ENCODE measurements around the gene SBK2.
"Not testable (repeated sequence)": the region's sequence is repeated elsewhere in the genome, so short reads cannot be mapped to it uniquely, and the experiment has no call there.

The SBK2 gene

DNA sequence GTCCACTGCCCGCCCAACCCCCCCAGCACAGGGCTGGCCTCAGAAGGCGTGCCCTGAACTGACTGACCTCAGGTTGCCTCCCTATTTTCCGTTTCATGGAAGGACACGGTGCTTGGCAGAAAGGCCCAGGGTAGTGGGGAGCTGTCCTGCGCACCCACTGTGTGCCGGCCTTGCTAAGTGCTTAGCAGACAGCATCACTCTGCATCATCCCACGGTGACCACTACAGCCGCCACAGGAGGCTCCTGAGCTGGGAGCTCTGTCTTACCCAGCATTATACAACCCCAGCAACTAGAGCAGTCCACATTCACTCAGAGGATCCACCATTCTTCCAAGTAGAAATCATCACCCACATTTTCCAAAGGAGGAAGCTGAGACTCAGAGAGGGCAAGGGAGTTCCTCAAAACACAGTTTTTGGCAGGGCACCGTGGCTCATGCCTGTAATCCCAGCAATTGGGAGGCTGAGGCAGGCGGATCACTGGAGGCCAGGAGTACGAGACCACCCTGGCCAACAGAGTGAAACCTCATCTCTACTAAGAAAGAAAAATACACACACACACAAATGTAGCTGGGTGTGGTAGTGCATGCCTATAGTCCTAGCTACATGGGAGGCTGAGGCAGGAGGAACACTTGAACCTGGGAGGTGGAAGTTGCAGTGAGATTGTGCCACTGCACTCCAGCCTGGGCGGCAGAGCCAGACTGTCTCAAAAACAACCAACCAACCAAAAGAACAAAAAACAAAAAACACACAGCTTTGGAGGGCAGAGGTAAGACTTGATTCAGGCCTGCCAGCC lies 1.6 kb downstream of the SBK2 start:
- Histone ChIP-seq H2AK5ac (ENCODE audit: low read depth, low read length) (peak overlapping the region; percentile 99), H3K23ac (ENCODE audit: low read depth, low read length, poor library complexity) (peak overlapping the region; percentile 85), H2BK120ac (ENCODE audit: low read depth, low read length) (peak overlapping the region; percentile 91), H2BK15ac (ENCODE audit: low read length) (peak overlapping the region; percentile 100), H3K27ac (replicated peaks; ENCODE audit: low read length) (no peak overlapping the region), H3K27me3 (ENCODE audit: control insufficient read depth in 3 of 3, insufficient read depth in 3 of 3, low read depth in 1 of 3, low read length in 3 of 3) (no peaks in the 10 kb centered on the region), H3K9ac (ENCODE audit: low read depth, low read length, poor library complexity) (no peak overlapping the region), H3K4me1 (ENCODE audit: control insufficient read depth in 2 of 2, insufficient read depth in 1 of 2, low read depth in 1 of 2, low read length in 2 of 2) (peaks cover 14 to 18% of the 10 kb centered on the region in 2 donors), H3K9me3 (replicated peaks in 1 of 2; ENCODE audit: control insufficient read depth in 2 of 2, insufficient read depth in 1 of 2, low read depth in 1 of 2, low read length in 2 of 2) (peaks cover 0 to 3% of the 10 kb centered on the region in 2 donors), H2AFZ (ENCODE audit: low read length) (peak overlapping the region; percentile 11), H3K4me3 (ENCODE audit: low read length in 2 of 2) (no peak overlapping the region), H3K4ac (ENCODE audit: low read length) (peak overlapping the region; percentile 38), H3K18ac (ENCODE audit: low read length) (no peak overlapping the region), H3K36me3 (replicated peaks in 1 of 2; ENCODE audit: control insufficient read depth in 2 of 2, insufficient read depth in 2 of 2, low read length in 2 of 2) (no peaks in the 10 kb centered on the region), H3K14ac (ENCODE audit: low read length) (peak overlapping the region; percentile 89), H4K8ac (ENCODE audit: low read depth, low read length) (peak overlapping the region; percentile 82), H3K79me1 (ENCODE audit: low read depth, low read length) (peaks cover 2% of the 10 kb centered on the region), H4K91ac (ENCODE audit: low read depth, low read length, poor library complexity) (peak overlapping the region; percentile 11), H3K4me2 (ENCODE audit: insufficient read depth, low read length, poor library complexity, severe bottlenecking) (no peak overlapping the region), H2BK5ac (ENCODE audit: low read length) (peak overlapping the region; percentile 82), H2BK12ac (ENCODE audit: low read length) (peak overlapping the region; percentile 7)
- no peak for DNase-seq (ENCODE audit: low spot score)
- WGBS, 2 donors (ENCODE audit: extremely low coverage in 2 of 2, insufficient read length in 2 of 2, insufficient replicate concordance in 1 of 2) = no CpG with 5 or more reads among the region's 12 CpGs

DNA sequence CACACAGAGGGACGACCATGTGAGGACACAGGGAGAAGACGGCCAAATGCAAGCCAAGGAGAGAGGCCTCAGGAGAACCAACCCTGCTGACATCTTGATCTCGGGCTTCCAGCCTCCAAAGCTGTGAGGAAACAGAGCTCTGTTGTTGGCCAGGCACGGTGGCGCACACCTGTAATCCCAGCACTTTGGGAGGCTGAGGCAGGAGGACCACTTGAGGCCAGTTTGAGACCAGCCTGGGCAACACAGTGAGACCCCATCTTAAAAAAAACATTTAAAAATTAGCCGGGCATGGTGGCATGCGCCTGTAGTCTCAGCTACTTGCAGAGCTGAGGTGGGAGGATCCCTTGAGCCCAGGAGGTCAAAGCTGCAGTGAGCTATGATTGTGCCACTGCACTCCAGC lies 2.7 kb downstream of the SBK2 start:
- H2BK5ac ChIP-seq (ENCODE audit: low read length); H3K9ac ChIP-seq (ENCODE audit: low read depth, low read length, poor library complexity); H3K9me3 ChIP-seq (replicated peaks in 1 of 2; ENCODE audit: control insufficient read depth in 2 of 2, insufficient read depth in 1 of 2, low read depth in 1 of 2, low read length in 2 of 2); H4K8ac ChIP-seq (ENCODE audit: low read depth, low read length); H3K27ac ChIP-seq (replicated peaks; ENCODE audit: low read length); H3K4ac ChIP-seq (ENCODE audit: low read length); H3K14ac ChIP-seq (ENCODE audit: low read length); H2AK5ac ChIP-seq (ENCODE audit: low read depth, low read length); H3K79me1 ChIP-seq (ENCODE audit: low read depth, low read length); H3K18ac ChIP-seq (ENCODE audit: low read length); H2AFZ ChIP-seq (ENCODE audit: low read length); H3K36me3 ChIP-seq (replicated peaks in 1 of 2; ENCODE audit: control insufficient read depth in 2 of 2, insufficient read depth in 2 of 2, low read length in 2 of 2); H4K91ac ChIP-seq (ENCODE audit: low read depth, low read length, poor library complexity); DNase-seq (ENCODE audit: low spot score); H3K23ac ChIP-seq (ENCODE audit: low read depth, low read length, poor library complexity); H3K4me2 ChIP-seq (ENCODE audit: insufficient read depth, low read length, poor library complexity, severe bottlenecking); H2BK120ac ChIP-seq (ENCODE audit: low read depth, low read length); H3K27me3 ChIP-seq (ENCODE audit: control insufficient read depth in 3 of 3, insufficient read depth in 3 of 3, low read depth in 1 of 3, low read length in 3 of 3); H2BK15ac ChIP-seq (ENCODE audit: low read length); H2BK12ac ChIP-seq (ENCODE audit: low read length): not testable (repeated sequence)
- Histone ChIP-seq H3K4me3 (ENCODE audit: low read length in 2 of 2) (peak overlapping the region in 1 of 2 donors; percentile 38), H3K4me1 (ENCODE audit: control insufficient read depth in 2 of 2, insufficient read depth in 1 of 2, low read depth in 1 of 2, low read length in 2 of 2) (peaks cover 14 to 18% of the 10 kb centered on the region in 2 donors)
- no CpG with 5 or more reads among the region's 7 CpGs for WGBS, 2 donors (ENCODE audit: extremely low coverage in 2 of 2, insufficient read length in 2 of 2, insufficient replicate concordance in 1 of 2)

DNA sequence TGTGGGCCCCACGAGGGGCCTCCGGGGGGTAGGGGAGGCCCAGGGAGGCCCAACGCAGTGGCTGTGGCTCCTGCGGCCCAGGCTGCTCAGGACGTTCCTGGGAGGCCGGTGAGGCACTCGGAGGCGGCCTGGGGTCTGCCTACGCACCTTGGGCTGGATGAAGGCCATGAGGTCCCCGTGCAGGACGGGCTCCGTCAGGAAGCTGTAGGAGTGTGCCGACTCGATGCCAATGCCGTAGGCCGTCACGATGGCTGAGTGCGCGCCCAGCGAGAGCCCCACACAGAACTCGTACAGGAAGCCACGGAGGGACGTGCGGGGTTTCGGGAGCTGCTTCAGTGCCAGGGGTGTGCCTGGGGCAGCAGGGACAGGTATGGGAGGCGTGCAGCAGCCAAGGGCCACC lies 5.9 kb downstream of the SBK2 start:
- Histone ChIP-seq H2BK5ac (ENCODE audit: low read length) (no peak overlapping the region), H2AK5ac (ENCODE audit: low read depth, low read length) (no peak overlapping the region), H2BK15ac (ENCODE audit: low read length) (peak overlapping the region; percentile 91), H3K9ac (ENCODE audit: low read depth, low read length, poor library complexity) (peak overlapping the region; percentile 40), H3K36me3 (replicated peaks in 1 of 2; ENCODE audit: control insufficient read depth in 2 of 2, insufficient read depth in 2 of 2, low read length in 2 of 2) (peaks cover 0 to 4% of the 10 kb centered on the region in 2 donors), H3K79me1 (ENCODE audit: low read depth, low read length) (peaks cover 2% of the 10 kb centered on the region), H3K27ac (replicated peaks; ENCODE audit: low read length) (no peak overlapping the region), H2AFZ (ENCODE audit: low read length) (peak overlapping the region; percentile 42), H3K9me3 (replicated peaks in 1 of 2; ENCODE audit: control insufficient read depth in 2 of 2, insufficient read depth in 1 of 2, low read depth in 1 of 2, low read length in 2 of 2) (peaks cover 0 to 14% of the 10 kb centered on the region in 2 donors), H3K4ac (ENCODE audit: low read length) (peak overlapping the region; percentile 61), H3K4me1 (ENCODE audit: control insufficient read depth in 2 of 2, insufficient read depth in 1 of 2, low read depth in 1 of 2, low read length in 2 of 2) (peaks cover 16 to 17% of the 10 kb centered on the region in 2 donors), H3K27me3 (ENCODE audit: control insufficient read depth in 3 of 3, insufficient read depth in 3 of 3, low read depth in 1 of 3, low read length in 3 of 3) (no peaks in the 10 kb centered on the region), H3K23ac (ENCODE audit: low read depth, low read length, poor library complexity) (peak overlapping the region; percentile 63), H4K8ac (ENCODE audit: low read depth, low read length) (no peak overlapping the region), H3K14ac (ENCODE audit: low read length) (peak overlapping the region; percentile 65), H3K18ac (ENCODE audit: low read length) (peak overlapping the region; percentile 55), H3K4me3 (ENCODE audit: low read length in 2 of 2) (no peak overlapping the region), H2BK120ac (ENCODE audit: low read depth, low read length) (peak overlapping the region; percentile 40), H4K91ac (ENCODE audit: low read depth, low read length, poor library complexity) (peak overlapping the region; percentile 90), H3K4me2 (ENCODE audit: insufficient read depth, low read length, poor library complexity, severe bottlenecking) (no peak overlapping the region), H2BK12ac (ENCODE audit: low read length) (peak overlapping the region; percentile 88)
- DNase-seq (ENCODE audit: low spot score) = no peak
- WGBS, 2 donors (ENCODE audit: extremely low coverage in 2 of 2, insufficient read length in 2 of 2, insufficient replicate concordance in 1 of 2) = no CpG with 5 or more reads among the region's 26 CpGs

DNA sequence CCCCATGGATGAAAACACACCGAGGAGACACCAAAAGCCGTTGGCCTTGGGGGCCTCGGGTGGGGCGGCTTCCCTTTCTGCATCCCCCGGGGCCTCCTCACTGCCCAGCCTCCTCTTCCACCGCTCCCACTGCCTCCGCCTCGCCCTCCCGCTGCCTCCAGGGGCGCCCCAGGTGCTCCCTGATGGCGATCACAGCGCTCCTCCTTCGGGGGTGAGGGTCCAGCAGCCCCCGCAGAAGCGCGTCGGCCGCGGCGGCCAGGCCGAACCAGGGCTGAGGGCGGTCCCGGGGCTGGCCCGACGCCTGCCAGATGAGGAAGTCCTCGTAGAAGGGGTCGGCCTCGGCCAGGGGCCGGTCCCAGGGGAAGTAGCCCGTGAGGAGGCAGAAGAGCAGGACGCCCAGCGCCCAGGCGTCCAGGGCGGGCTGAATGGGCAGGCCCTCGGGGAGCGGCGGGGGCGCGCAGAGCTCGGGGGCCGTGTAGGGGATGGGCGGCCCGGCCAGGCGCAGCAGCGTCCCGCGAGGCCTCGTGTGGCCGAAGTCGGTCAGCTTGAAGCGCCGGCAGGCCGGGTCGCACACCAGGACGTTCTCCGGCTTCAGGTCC lies 7.2 kb downstream of the SBK2 start:
- no CpG with 5 or more reads among the region's 56 CpGs for WGBS, 2 donors (ENCODE audit: extremely low coverage in 2 of 2, insufficient read length in 2 of 2, insufficient replicate concordance in 1 of 2)
- H2BK5ac ChIP-seq (ENCODE audit: low read length) = no peak overlapping the region
- peaks cover 0 to 14% of the 10 kb centered on the region in 2 donors for H3K9me3 ChIP-seq (replicated peaks in 1 of 2; ENCODE audit: control insufficient read depth in 2 of 2, insufficient read depth in 1 of 2, low read depth in 1 of 2, low read length in 2 of 2)
- no peak for DNase-seq (ENCODE audit: low spot score)
- no peak overlapping the region for H3K4me3 ChIP-seq (ENCODE audit: low read length in 2 of 2)
- H3K9ac ChIP-seq (ENCODE audit: low read depth, low read length, poor library complexity) = no peak overlapping the region
- peak overlapping the region; percentile 86 for H2AK5ac ChIP-seq (ENCODE audit: low read depth, low read length)
- no peaks in the 10 kb centered on the region for H3K27me3 ChIP-seq (ENCODE audit: control insufficient read depth in 3 of 3, insufficient read depth in 3 of 3, low read depth in 1 of 3, low read length in 3 of 3)
- H3K14ac ChIP-seq (ENCODE audit: low read length) = no peak overlapping the region
- H3K36me3 ChIP-seq (replicated peaks in 1 of 2; ENCODE audit: control insufficient read depth in 2 of 2, insufficient read depth in 2 of 2, low read length in 2 of 2) = peaks cover 0 to 4% of the 10 kb centered on the region in 2 donors
- H3K23ac ChIP-seq (ENCODE audit: low read depth, low read length, poor library complexity) = peak overlapping the region; percentile 80
- H3K4me1 ChIP-seq (ENCODE audit: control insufficient read depth in 2 of 2, insufficient read depth in 1 of 2, low read depth in 1 of 2, low read length in 2 of 2) = peaks cover 14 to 17% of the 10 kb centered on the region in 2 donors
- peaks cover 2% of the 10 kb centered on the region for H3K79me1 ChIP-seq (ENCODE audit: low read depth, low read length)
- H4K8ac ChIP-seq (ENCODE audit: low read depth, low read length) = no peak overlapping the region
- H2AFZ ChIP-seq (ENCODE audit: low read length) = peak overlapping the region; percentile 45
- no peak overlapping the region for H3K4me2 ChIP-seq (ENCODE audit: insufficient read depth, low read length, poor library complexity, severe bottlenecking)
- no peak overlapping the region for H3K27ac ChIP-seq (replicated peaks; ENCODE audit: low read length)
- H2BK12ac ChIP-seq (ENCODE audit: low read length) = no peak overlapping the region
- H2BK120ac ChIP-seq (ENCODE audit: low read depth, low read length) = peak overlapping the region; percentile 40
- H2BK15ac ChIP-seq (ENCODE audit: low read length) = peak overlapping the region; percentile 62
- H4K91ac ChIP-seq (ENCODE audit: low read depth, low read length, poor library complexity) = no peak overlapping the region
- H3K18ac ChIP-seq (ENCODE audit: low read length) = peak overlapping the region; percentile 8
- H3K4ac ChIP-seq (ENCODE audit: low read length) = no peak overlapping the region
